Activated CD4-positive, alpha-beta T cell treated with anti-CD3 and anti-CD28 coated beads for 4 hours (primary cell): ENCODE results near the gene SKAP1.
"Not testable (repeated sequence)": the region's sequence is repeated elsewhere in the genome, so short reads cannot be mapped to it uniquely, and the experiment has no call there.

Experiments
- DNase-seq, 2 donors: peaks; one replicate each; pipeline ENCODE4 v3.0.0-alpha.2; 2020

Gene SKAP1

GRCh38 chr17:48276776-48277175 lies 153.2 kb downstream of the SKAP1 start:
- no peak for DNase-seq

- DNase-seq = no peak
Measured at GRCh38 chr17:48270899-48271298, 159.1 kb downstream of the SKAP1 start.

DNA sequence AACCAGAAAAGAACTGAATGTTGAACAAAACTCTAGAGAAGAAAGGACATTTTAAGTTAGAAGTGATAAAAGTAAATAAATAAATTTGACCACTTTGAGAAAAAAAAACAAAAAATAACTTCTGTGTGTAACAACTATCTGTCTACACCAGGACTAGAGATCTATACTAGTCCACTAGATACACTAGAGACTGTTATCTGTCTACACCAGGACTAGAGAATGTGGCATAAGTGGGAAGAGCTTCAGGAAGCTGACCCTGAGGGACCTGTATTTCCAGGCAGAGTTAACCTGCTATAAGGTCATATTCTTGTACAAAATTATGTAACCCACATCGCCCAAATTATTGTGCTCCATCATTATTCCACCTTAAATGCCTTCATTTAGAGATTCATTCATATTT lies 160.8 kb downstream of the SKAP1 start:
- no peak for DNase-seq

DNA sequence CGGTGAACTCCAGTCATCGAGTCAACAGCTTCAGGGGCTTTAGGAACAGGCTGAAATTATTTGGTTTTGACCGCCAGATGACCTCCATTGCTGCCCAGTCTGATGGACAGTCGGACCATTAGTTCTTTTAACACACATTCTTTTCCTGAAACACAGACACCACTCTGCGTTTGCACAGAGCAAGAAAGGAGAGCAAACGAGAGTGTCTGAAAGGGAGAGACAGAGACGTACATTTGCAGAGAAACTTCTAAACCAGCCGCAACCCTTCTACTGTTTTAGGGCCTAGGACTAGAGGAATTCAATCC lies 166.3 kb downstream of the SKAP1 start:
- no peak for DNase-seq

DNA sequence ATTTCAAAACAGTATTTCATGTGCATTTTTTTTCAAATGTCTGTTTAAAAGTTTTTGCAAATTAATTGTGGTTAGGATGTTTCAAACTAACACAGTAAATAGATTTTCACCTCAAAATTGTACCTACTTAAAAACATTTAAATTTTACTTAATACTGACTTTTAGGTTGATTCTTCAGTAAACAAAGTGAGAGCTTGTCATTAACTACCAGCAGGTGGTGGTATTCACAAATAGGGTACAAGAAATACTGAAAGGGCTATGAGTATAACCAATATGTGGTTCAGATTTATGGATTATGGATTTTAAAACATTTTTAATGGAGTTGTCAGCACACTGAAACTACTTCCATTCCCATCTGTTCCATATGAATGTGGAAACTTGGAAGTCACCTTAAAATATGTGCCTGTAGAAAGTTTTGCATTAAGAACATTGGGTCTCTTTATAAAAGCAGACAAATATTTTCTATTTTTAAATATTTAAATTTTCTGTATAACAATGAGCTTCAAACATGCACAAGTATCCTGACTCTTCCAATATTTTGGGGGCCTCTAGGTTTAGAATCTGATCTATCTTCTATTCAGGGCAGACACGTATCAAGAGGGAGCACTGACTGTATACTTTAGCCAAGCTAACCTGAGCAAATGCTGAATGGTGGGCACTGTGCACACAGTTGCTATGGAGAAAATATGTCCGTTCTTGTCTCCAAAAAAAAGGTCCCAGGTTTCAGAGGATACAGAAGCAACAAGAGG lies 166.9 kb downstream of the SKAP1 start:
- DNase-seq = no peak

DNA sequence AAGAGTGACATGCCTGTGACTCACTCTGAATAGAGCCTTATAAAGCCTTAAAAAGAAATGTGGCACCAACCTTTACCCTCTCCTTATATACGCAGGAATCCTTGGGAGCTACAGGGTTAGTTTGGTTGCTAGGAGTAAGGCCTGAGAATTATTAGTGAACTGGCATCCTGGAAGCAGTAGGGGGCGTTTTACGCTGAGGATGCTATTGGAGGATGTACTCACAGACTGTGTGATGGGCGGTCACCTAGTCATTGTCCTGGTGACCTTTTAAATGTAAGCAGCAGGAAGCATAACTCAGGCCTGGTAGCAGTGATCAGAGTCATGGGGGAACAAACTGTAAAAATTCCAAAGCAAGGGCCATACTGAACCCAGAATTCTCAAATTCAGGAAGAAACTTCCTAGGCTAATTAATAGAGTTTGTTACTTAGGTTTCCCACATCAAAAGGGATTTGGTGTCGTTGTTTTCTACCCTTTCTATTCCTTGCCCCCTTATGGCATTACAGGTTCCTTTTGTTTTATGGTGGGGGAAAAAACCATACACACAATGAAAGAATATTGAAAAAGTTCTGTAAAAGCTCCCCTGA lies 168.6 kb downstream of the SKAP1 start:
- DNase-seq = no peak

- DNase-seq = no peak
Measured at GRCh38 chr17:48259694-48260291, 170.2 kb downstream of the SKAP1 start.

GRCh38 chr17:48258331-48258730 lies 171.7 kb downstream of the SKAP1 start:
- no peak for DNase-seq

GRCh38 chr17:48255759-48256158 lies 174.3 kb downstream of the SKAP1 start:
- no peak for DNase-seq

GRCh38 chr17:48254896-48255295 lies 175.1 kb downstream of the SKAP1 start:
- no peak for DNase-seq

DNA sequence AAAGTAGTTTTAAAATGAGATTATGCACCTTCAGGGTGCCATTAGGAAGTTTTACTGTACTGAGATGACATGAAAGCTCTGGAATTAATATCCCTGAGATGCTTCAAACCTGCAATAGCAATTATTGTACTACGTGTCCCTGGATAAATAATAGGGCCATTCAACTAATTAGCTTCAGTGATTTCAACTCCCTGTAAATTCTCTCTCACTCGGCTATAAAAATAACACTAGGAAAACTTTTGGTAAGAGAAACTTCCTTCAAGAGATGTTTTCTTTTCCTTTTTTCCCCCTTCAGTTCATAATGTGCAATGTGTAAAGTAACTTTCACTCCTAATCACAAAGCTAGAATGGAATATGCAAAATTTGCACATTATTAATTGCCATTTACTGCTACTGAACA lies 176.0 kb downstream of the SKAP1 start:
- DNase-seq = no peak

GRCh38 chr17:48251950-48252349 lies 178.1 kb downstream of the SKAP1 start:
- no peak for DNase-seq

DNA sequence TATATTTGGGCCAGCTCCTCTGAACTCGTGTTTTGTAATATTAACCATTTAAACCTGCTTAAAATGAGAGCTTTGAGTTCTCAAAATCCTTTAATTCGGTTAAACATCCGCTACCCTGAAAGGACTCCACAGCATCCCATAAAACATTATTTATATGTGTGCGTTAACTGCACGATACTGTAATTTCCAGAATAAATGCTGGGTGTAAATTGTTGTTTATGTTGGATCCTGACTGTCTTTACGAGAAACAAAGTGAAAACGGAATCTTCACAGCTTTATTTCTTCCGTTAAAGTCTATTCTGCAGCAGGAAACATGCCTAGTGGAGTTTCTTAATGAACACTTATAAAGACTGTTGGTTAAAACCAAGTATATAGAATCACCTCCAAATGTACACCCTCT lies 179.1 kb downstream of the SKAP1 start:
- no peak for DNase-seq

GRCh38 chr17:48250059-48250458 lies 180.0 kb downstream of the SKAP1 start:
- DNase-seq = not testable (repeated sequence)

- no peak for DNase-seq
Measured at GRCh38 chr17:48247603-48248002, 182.4 kb downstream of the SKAP1 start.

DNA sequence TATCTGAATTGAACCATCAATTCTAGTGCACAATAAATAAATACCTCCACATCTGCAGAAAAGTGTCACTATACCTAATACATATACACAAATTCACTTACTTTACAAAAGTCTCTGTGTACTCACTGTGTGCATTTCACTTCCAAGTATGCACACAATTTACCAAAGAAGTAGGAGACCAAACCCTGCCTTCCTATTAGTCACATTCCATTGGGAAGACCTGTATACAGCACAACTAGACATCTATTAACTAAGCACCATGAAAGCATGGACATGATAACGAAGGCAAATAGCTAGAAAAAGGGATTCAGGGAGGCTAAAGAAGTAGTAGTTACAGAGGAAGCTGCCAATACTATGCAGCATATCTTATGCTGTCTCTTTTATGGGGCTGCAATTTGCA lies 183.0 kb downstream of the SKAP1 start:
- no peak for DNase-seq

GRCh38 chr17:48246612-48247011 lies 183.4 kb downstream of the SKAP1 start:
- no peak for DNase-seq

DNA sequence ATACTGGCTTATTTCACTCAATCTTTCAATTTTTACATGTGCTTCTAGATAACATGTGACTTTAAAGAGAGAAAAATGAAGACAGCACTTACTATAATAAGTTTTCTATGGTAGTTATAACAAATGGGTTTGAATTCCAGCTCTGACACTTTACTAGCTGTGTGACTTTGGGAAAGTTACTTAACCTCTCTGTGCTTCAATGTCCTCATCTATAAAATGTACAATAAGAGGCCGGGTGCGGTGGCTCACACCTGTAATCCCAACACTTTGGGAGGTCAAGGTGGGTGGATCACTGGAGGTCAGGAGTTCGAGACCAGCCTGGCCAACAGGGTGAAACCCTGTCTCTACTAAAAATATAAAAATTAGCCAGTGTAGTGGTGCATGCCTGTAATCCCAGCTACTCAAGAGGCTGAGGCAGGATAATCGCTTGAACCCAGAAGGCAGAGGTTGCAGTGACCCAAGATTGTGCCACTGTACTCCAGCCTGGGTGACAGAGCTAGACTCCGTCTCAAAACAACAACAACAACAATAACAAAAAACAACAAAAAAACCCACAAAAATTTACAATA lies 184.5 kb downstream of the SKAP1 start:
- DNase-seq = not testable (repeated sequence)

GRCh38 chr17:48244814-48245213 lies 185.2 kb downstream of the SKAP1 start:
- DNase-seq = no peak

- DNase-seq = no peak
Measured at GRCh38 chr17:48244121-48244711, 185.8 kb downstream of the SKAP1 start.

DNA sequence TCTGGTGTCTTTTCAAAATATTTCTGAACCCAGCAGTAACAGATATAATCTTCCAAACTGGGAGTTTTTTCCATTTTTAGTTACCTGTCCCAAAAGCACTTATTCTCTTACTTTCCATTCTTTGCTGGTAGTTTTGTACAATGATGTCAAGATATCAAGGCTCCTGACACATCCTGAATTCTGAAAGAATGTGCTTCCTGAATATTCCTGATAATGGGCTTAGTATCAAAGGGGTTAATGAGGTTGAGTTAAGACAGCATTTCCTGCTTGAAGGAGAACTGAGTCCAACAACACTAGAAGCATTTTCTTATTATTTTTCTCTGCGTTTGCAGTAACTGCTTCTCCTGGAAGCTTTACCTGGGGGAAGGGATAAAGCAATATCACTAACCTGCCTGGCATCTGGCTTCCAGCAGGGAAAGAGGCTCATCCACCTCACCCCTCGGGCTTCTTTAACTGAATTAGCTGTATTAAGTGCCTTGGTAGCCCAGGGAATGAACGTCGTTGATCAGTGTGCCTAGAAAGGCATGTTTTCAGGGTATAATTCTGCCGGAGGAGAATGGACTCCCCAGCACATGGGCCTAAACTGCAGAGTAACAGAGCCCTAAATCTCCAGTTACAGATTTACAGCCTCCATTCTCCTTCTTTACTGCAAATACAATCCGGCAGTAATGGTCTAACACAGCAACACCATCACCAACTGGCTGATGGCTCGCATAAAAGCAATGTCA lies 188.1 kb downstream of the SKAP1 start:
- no peak for DNase-seq

GRCh38 chr17:48241131-48241591 lies 188.9 kb downstream of the SKAP1 start:
- no peak for DNase-seq

- DNase-seq = no peak
Measured at GRCh38 chr17:48240562-48241130, 189.4 kb downstream of the SKAP1 start.
